ENCODE measurements around the gene PACRG.

DNA sequence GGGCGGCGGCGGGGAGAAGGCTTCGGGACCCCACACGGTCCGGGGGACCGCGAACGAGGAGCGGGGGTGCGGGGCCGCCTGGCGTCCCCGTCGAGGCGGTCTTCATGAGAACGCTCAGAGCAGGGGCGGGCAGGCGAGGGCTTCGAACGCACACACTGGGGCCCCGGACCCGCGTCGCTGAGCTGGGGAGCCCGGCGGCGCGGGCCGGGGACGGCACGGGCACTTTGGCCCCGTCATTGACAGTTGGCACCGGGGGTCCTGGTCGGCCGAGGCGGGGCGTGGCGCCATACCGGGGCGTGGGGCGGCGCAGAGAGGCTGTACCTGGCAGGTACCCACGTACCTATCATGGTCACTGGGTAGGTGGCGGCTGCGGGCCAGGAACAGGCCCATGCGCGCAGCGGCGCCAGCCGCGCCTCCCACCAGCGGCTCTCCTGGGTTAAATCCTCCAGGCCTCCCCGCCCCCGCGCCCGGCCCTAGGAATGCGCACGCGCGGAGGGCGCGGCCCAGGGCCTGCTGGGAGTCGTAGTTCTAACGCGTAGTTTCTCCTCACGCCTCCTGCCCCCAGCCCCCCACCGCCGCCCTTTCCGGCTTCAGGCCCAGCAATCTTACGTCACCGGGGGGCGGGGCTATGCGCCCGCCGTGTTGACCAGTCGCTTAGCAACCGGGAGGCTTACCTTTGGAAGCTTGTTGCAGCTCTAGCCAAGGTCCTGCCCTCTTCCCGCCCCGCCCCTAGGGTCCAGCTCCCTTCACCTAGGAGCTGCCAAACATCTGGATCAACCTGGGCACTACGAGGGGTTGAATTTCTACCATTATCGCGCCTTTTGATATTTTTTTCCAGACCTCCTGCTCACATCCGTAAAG is at the start of gene PACRG, which contains the start of gene PRKN:
- TF ChIP-seq POLR2A (IDR thresholded peaks at IDR 0.05) = peak in 3 of 4 donors; percentile 37 to 91 (median 86)
- TF ChIP-seq, protein P1, sequence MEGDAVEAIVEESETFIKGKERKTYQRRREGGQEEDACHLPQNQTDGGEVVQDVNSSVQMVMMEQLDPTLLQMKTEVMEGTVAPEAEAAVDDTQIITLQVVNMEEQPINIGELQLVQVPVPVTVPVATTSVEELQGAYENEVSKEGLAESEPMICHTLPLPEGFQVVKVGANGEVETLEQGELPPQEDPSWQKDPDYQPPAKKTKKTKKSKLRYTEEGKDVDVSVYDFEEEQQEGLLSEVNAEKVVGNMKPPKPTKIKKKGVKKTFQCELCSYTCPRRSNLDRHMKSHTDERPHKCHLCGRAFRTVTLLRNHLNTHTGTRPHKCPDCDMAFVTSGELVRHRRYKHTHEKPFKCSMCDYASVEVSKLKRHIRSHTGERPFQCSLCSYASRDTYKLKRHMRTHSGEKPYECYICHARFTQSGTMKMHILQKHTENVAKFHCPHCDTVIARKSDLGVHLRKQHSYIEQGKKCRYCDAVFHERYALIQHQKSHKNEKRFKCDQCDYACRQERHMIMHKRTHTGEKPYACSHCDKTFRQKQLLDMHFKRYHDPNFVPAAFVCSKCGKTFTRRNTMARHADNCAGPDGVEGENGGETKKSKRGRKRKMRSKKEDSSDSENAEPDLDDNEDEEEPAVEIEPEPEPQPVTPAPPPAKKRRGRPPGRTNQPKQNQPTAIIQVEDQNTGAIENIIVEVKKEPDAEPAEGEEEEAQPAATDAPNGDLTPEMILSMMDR (IDR thresholded peaks at IDR 0.05) = peak in 1 of 6 experiments; percentile 5
